Activated naive CD4-positive, alpha-beta T cell treated with anti-CD3 and anti-CD28 coated beads, Interleukin-2, amount 50 U/mL, for 24 hours (primary cell): ENCODE measurements around the gene GLIS1.

Experiments
- H3K27ac Mint-ChIP-seq: one replicate; pipeline ENCODE4 v1.8.0; 2021; ENCODE audit warnings: mild to moderate bottlenecking, mixed read lengths
- H3K27me3 Mint-ChIP-seq: one replicate; pipeline ENCODE4 v1.8.0; 2021; ENCODE audit warnings: mixed read lengths
- H3K36me3 Mint-ChIP-seq: one replicate; pipeline ENCODE4 v1.8.0; 2021; ENCODE audit warnings: mixed read lengths
- H3K4me1 Mint-ChIP-seq: one replicate; pipeline ENCODE4 v1.8.0; 2021; ENCODE audit warnings: mixed read lengths
- H3K4me3 Mint-ChIP-seq: one replicate; pipeline ENCODE4 v1.8.0; 2021; ENCODE audit warnings: mild to moderate bottlenecking, mixed read lengths
- H3K9me3 Mint-ChIP-seq: one replicate; pipeline ENCODE4 v1.8.0; 2021; ENCODE audit warnings: mixed read lengths

Gene GLIS1

GRCh38 chr1:53591924-53592323 lies 147.0 kb downstream of the GLIS1 start:
- Mint-ChIP-seq H3K4me1 (no peaks in the 10 kb centered on the region), H3K27me3 (no peaks in the 10 kb centered on the region), H3K27ac (no peak overlapping the region), H3K36me3 (no peaks in the 10 kb centered on the region), H3K9me3 (no peaks in the 10 kb centered on the region), H3K4me3 (no peak overlapping the region)

- H3K36me3 Mint-ChIP-seq = no peaks in the 10 kb centered on the region
- no peaks in the 10 kb centered on the region for H3K27me3 Mint-ChIP-seq
- peak overlapping the region; percentile 60 for H3K27ac Mint-ChIP-seq
- no peaks in the 10 kb centered on the region for H3K4me1 Mint-ChIP-seq
- no peaks in the 10 kb centered on the region for H3K9me3 Mint-ChIP-seq
- no peak overlapping the region for H3K4me3 Mint-ChIP-seq
Measured at GRCh38 chr1:53590531-53591515, 148.1 kb downstream of the GLIS1 start.

GRCh38 chr1:53590104-53590503 lies 148.9 kb downstream of the GLIS1 start:
- H3K36me3 Mint-ChIP-seq = no peaks in the 10 kb centered on the region
- H3K27me3 Mint-ChIP-seq = no peaks in the 10 kb centered on the region
- no peaks in the 10 kb centered on the region for H3K9me3 Mint-ChIP-seq
- H3K27ac Mint-ChIP-seq = no peak overlapping the region
- no peak overlapping the region for H3K4me3 Mint-ChIP-seq
- H3K4me1 Mint-ChIP-seq = peaks cover 5% of the 10 kb centered on the region

- Mint-ChIP-seq H3K27me3 (no peaks in the 10 kb centered on the region), H3K36me3 (no peaks in the 10 kb centered on the region), H3K9me3 (no peaks in the 10 kb centered on the region), H3K4me3 (no peak overlapping the region), H3K4me1 (peaks cover 13% of the 10 kb centered on the region), H3K27ac (no peak overlapping the region)
Measured at GRCh38 chr1:53589043-53589887, 149.7 kb downstream of the GLIS1 start.

- no peak overlapping the region for H3K27ac Mint-ChIP-seq
- H3K9me3 Mint-ChIP-seq = no peaks in the 10 kb centered on the region
- H3K36me3 Mint-ChIP-seq = no peaks in the 10 kb centered on the region
- H3K4me1 Mint-ChIP-seq = peaks cover 14% of the 10 kb centered on the region
- no peaks in the 10 kb centered on the region for H3K27me3 Mint-ChIP-seq
- H3K4me3 Mint-ChIP-seq = no peak overlapping the region
Measured at GRCh38 chr1:53588053-53588779, 150.7 kb downstream of the GLIS1 start.

- Mint-ChIP-seq H3K36me3 (no peaks in the 10 kb centered on the region), H3K9me3 (no peaks in the 10 kb centered on the region), H3K27me3 (no peaks in the 10 kb centered on the region), H3K27ac (no peak overlapping the region), H3K4me1 (peaks cover 14% of the 10 kb centered on the region), H3K4me3 (no peak overlapping the region)
Measured at GRCh38 chr1:53587252-53587988, 151.5 kb downstream of the GLIS1 start.

- H3K36me3 Mint-ChIP-seq = no peaks in the 10 kb centered on the region
- H3K4me3 Mint-ChIP-seq = no peak overlapping the region
- H3K9me3 Mint-ChIP-seq = no peaks in the 10 kb centered on the region
- H3K4me1 Mint-ChIP-seq = peaks cover 14% of the 10 kb centered on the region
- peak overlapping the region; percentile 56 for H3K27ac Mint-ChIP-seq
- H3K27me3 Mint-ChIP-seq = no peaks in the 10 kb centered on the region
Measured at GRCh38 chr1:53586765-53587164, 152.2 kb downstream of the GLIS1 start.

- Mint-ChIP-seq H3K4me1 (peaks cover 14% of the 10 kb centered on the region), H3K27ac (no peak overlapping the region)
Measured at GRCh38 chr1:53585565-53585964, 153.4 kb downstream of the GLIS1 start.

GRCh38 chr1:53585129-53585528 lies 153.8 kb downstream of the GLIS1 start:
- Mint-ChIP-seq H3K36me3 (no peaks in the 10 kb centered on the region), H3K27ac (no peak overlapping the region), H3K4me1 (peaks cover 14% of the 10 kb centered on the region), H3K4me3 (no peak overlapping the region), H3K27me3 (no peaks in the 10 kb centered on the region), H3K9me3 (no peaks in the 10 kb centered on the region)

More at GRCh38 chr1:53585565-53585964, 153.4 kb downstream of the GLIS1 start:
- H3K9me3 Mint-ChIP-seq = no peaks in the 10 kb centered on the region
- no peaks in the 10 kb centered on the region for H3K27me3 Mint-ChIP-seq
- no peak overlapping the region for H3K4me3 Mint-ChIP-seq
- H3K36me3 Mint-ChIP-seq = no peaks in the 10 kb centered on the region

- Mint-ChIP-seq H3K27ac (no peak overlapping the region), H3K9me3 (no peaks in the 10 kb centered on the region), H3K4me3 (no peak overlapping the region), H3K36me3 (no peaks in the 10 kb centered on the region), H3K4me1 (peaks cover 14% of the 10 kb centered on the region), H3K27me3 (no peaks in the 10 kb centered on the region)
Measured at GRCh38 chr1:53584777-53585107, 154.2 kb downstream of the GLIS1 start.

- Mint-ChIP-seq H3K27me3 (no peaks in the 10 kb centered on the region), H3K9me3 (no peaks in the 10 kb centered on the region), H3K27ac (no peak overlapping the region), H3K4me1 (peaks cover 14% of the 10 kb centered on the region), H3K4me3 (no peak overlapping the region), H3K36me3 (no peaks in the 10 kb centered on the region)
Measured at GRCh38 chr1:53583868-53584776, 154.8 kb downstream of the GLIS1 start.

GRCh38 chr1:53583021-53583867 lies 155.7 kb downstream of the GLIS1 start:
- no peaks in the 10 kb centered on the region for H3K9me3 Mint-ChIP-seq
- no peaks in the 10 kb centered on the region for H3K36me3 Mint-ChIP-seq
- H3K4me3 Mint-ChIP-seq = no peak overlapping the region

GRCh38 chr1:53582211-53583020 lies 156.5 kb downstream of the GLIS1 start:
- no peaks in the 10 kb centered on the region for H3K9me3 Mint-ChIP-seq
- H3K27ac Mint-ChIP-seq = no peak overlapping the region
- H3K4me3 Mint-ChIP-seq = no peak overlapping the region
- H3K27me3 Mint-ChIP-seq = no peaks in the 10 kb centered on the region
- peaks cover 14% of the 10 kb centered on the region for H3K4me1 Mint-ChIP-seq
- no peaks in the 10 kb centered on the region for H3K36me3 Mint-ChIP-seq

More at GRCh38 chr1:53583021-53583867, 155.7 kb downstream of the GLIS1 start:
- H3K27me3 Mint-ChIP-seq = no peaks in the 10 kb centered on the region
- H3K4me1 Mint-ChIP-seq = peaks cover 14% of the 10 kb centered on the region
- H3K27ac Mint-ChIP-seq = no peak overlapping the region
